HL-60 (cell line): ENCODE results near the gene SLCO4A1.

ENCODE experiments used
- DNase-seq, 2 experiments: peaks; one replicate each; pipeline ENCODE4 v3.0.0-alpha.2; 2010 to 2020; ENCODE audit warnings: low read depth in 1 of 2, low spot score in 1 of 2
- H3K27ac ChIP-seq: fragments of 250-450 bp; sonication (Bioruptor Pico); replicated peaks from 2 replicates; pipeline ENCODE4 v1.5.1; 2020; ENCODE audit warnings: mild to moderate bottlenecking, moderate library complexity
- H3K27me3 ChIP-seq: fragments of 250-450 bp; sonication (Bioruptor Pico); 2 replicates; pipeline ENCODE4 v1.5.1; 2021; ENCODE audit warnings: mild to moderate bottlenecking, moderate library complexity; ENCODE audit not compliant: insufficient read depth, poor library complexity, severe bottlenecking
- H3K4me3 ChIP-seq: replicated peaks from 2 replicates; pipeline ENCODE4 v1.5.1; 2011; ENCODE audit warnings: mild to moderate bottlenecking, control low read depth, low read length; ENCODE audit not compliant: insufficient read depth
- GABPA ChIP-seq: IDR thresholded peaks from 2 replicates; pipeline ENCODE4 v1.6.1; 2012; ENCODE audit warnings: low read depth
- POLR2AphosphoS5 ChIP-seq: IDR thresholded peaks from 2 replicates; pipeline ENCODE4 v1.6.1; 2012; ENCODE audit warnings: low read depth
- REST ChIP-seq: IDR thresholded peaks from 2 replicates; pipeline ENCODE4 v1.6.1; 2012; ENCODE audit warnings: low read depth; ENCODE audit not compliant: insufficient replicate concordance
- SPI1 ChIP-seq: IDR thresholded peaks from 2 replicates; pipeline ENCODE4 v1.6.1; 2012; ENCODE audit warnings: low read depth, mild to moderate bottlenecking, borderline replicate concordance
- long read RNA-seq: library from polyadenylated mRNA; unstranded; transcript quantifications from one replicate; pipeline ENCODE4 v2.0.0, GENCODE V29; 2020
- TF ChIP-seq, protein P1 (sequence below): IDR thresholded peaks from one replicate; pipeline ENCODE4 v1.5.1; 2011; ENCODE audit warnings: low read length, control low read depth, inconsistent platforms; ENCODE audit not compliant: insufficient read depth

Gene SLCO4A1, protein sequence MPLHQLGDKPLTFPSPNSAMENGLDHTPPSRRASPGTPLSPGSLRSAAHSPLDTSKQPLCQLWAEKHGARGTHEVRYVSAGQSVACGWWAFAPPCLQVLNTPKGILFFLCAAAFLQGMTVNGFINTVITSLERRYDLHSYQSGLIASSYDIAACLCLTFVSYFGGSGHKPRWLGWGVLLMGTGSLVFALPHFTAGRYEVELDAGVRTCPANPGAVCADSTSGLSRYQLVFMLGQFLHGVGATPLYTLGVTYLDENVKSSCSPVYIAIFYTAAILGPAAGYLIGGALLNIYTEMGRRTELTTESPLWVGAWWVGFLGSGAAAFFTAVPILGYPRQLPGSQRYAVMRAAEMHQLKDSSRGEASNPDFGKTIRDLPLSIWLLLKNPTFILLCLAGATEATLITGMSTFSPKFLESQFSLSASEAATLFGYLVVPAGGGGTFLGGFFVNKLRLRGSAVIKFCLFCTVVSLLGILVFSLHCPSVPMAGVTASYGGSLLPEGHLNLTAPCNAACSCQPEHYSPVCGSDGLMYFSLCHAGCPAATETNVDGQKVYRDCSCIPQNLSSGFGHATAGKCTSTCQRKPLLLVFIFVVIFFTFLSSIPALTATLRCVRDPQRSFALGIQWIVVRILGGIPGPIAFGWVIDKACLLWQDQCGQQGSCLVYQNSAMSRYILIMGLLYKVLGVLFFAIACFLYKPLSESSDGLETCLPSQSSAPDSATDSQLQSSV
- long read RNA-seq, transcript SLCO4A1-201 (12 exons, 2,776 nt) = major isoform, 112 of 217 reads
- long read RNA-seq, partial matches to known transcripts = 24 of 217 reads
- long read RNA-seq, other reads (novel, unspliced or antisense) = 76 of 217 reads

- peak within 1 kb of the TSS; percentile 87 for H3K27ac ChIP-seq
- peak; percentile 75; the same call in 1 of the 2 replicates for TF ChIP-seq POLR2AphosphoS5
- TF ChIP-seq, protein P1, sequence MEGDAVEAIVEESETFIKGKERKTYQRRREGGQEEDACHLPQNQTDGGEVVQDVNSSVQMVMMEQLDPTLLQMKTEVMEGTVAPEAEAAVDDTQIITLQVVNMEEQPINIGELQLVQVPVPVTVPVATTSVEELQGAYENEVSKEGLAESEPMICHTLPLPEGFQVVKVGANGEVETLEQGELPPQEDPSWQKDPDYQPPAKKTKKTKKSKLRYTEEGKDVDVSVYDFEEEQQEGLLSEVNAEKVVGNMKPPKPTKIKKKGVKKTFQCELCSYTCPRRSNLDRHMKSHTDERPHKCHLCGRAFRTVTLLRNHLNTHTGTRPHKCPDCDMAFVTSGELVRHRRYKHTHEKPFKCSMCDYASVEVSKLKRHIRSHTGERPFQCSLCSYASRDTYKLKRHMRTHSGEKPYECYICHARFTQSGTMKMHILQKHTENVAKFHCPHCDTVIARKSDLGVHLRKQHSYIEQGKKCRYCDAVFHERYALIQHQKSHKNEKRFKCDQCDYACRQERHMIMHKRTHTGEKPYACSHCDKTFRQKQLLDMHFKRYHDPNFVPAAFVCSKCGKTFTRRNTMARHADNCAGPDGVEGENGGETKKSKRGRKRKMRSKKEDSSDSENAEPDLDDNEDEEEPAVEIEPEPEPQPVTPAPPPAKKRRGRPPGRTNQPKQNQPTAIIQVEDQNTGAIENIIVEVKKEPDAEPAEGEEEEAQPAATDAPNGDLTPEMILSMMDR = no peak
- DNase-seq = peak; percentile 87 to 88
- peak within 1 kb of the TSS; percentile 82 for H3K4me3 ChIP-seq
- H3K27me3 ChIP-seq = no peaks in the 10 kb centered on the region
Observed at GRCh38 chr20:62642051-62642665, at the start of gene SLCO4A1. TSS of gene SLCO4A1 (plus strand) at chr20:62642503. CDS start at chr20:62656455, 13,952 bp downstream.

DNA sequence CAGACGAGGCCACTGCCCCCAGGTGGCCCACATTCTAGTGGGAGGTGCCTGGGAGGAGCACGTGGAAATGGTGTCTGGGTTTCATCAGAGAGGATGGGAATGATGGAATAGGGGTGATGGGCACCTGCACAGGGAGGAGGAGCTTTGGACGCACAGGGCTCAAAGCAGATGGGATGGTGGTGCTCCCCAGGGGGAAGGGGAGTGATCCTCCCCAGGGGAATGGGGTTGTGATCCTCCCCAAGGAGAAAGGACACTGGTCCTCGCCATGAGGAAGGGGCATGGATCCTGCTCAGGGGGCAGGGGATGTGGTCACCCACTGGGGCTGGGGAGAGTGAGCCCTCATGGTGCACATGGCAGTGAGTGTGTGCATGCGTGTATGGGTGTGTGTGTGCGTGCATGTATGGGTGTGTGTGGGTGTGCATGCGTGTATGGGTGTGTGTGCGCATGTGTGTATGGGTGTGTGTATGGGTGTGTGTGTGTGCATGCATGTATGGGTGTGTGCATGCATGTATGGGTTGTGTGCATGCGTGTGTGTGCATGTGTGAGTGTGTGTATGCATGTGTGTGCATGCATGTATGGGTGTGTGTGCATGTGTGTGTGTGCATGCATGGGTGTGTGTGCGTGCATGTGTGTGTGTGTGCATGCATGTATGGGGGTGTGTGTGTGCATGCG is 49.7 kb upstream of the SLCO4A1 start:
- no peak overlapping the region for H3K27ac ChIP-seq
- no peaks in the 10 kb centered on the region for H3K27me3 ChIP-seq
- DNase-seq = no peak
- no peak for TF ChIP-seq SPI1
- TF ChIP-seq REST = no peak
- TF ChIP-seq POLR2AphosphoS5 = no peak
- TF ChIP-seq, protein P1 = no peak
- no peak for TF ChIP-seq GABPA
- H3K4me3 ChIP-seq = no peak overlapping the region

- Histone ChIP-seq H3K4me3 (no peak overlapping the region), H3K27ac (no peak overlapping the region), H3K27me3 (no peaks in the 10 kb centered on the region)
- TF ChIP-seq, protein P1 = no peak
- no peak for DNase-seq
Observed at GRCh38 chr20:62593616-62594015, 48.7 kb upstream of the SLCO4A1 start.

DNA sequence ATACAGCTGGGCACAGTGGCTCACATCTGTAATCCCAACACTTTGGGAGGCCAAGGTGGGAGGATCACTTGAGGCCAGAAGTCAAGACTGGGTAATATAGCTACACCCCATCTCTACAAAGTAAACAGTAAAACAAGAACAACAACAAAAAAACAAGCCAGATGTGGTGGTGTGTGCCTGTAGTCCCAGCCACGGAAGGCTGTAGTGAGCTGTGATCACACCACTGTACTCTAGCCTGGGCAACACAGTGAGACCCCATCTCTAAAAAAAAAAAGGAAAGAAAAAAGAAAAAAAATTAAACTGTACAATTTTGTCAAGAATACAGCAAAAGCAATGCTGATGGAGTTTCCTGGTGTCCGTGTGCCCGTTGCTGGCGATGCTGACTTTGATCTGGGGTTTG is 47.2 kb upstream of the SLCO4A1 start:
- no peaks in the 10 kb centered on the region for H3K27me3 ChIP-seq
- TF ChIP-seq SPI1 (no peak), REST (no peak), GABPA (no peak), POLR2AphosphoS5 (no peak)
- TF ChIP-seq, protein P1 = no peak

More for the DNA sequence above, 47.2 kb upstream of the SLCO4A1 start:
- DNase-seq = no peak
- H3K4me3 ChIP-seq = no peak overlapping the region
- H3K27ac ChIP-seq = no peak overlapping the region
